Gastrocnemius medialis (tissue), 4 donors: Measurements from ENCODE around the gene FAM229B. TPM values are rescaled to one million over a fixed set of nuclear protein-coding genes. Genes with fewer than 3 reads are reported as not detected.
"Not testable (repeated sequence)": the region's sequence is repeated elsewhere in the genome, so short reads cannot be mapped to it uniquely, and the experiment has no call there.

Experiments used
- ATAC-seq, 2 donors: fragments of 150-250 bp; one replicate each; pipeline ENCODE4 v1.9.1; 2016
- DNase-seq, 2 donors: peaks; one replicate each; pipeline ENCODE4 v3.0.0-alpha.2; 2019
- H3K27ac ChIP-seq, 4 donors: fragments of 200-600 bp; sonication (generic); 1 replicate in 1 of 4; 2 replicates in 3 of 4; pipeline ENCODE4 v1.5.1; 2016 to 2018; ENCODE audit warnings: mild to moderate bottlenecking in 2 of 4, moderate library complexity in 1 of 4
- H3K27me3 ChIP-seq, 3 donors: fragments of 200-600 bp; sonication (generic) in 2 of 3; 1 replicate in 1 of 3; 2 replicates in 2 of 3; pipeline versions ENCODE4 v1.5.1 to v1.6.0; 2016 to 2019; ENCODE audit warnings: mild to moderate bottlenecking in 1 of 3, moderate library complexity in 1 of 3
- H3K36me3 ChIP-seq, 2 donors: fragments of 200-600 bp; sonication (generic) in 1 of 2; one replicate each; pipeline ENCODE4 v1.5.1; 2017 to 2018
- H3K4me1 ChIP-seq, 2 donors: fragments of 200-600 bp; sonication (generic) in 1 of 2; one replicate each; pipeline ENCODE4 v1.5.1; 2016 to 2017; ENCODE audit warnings: mild to moderate bottlenecking in 2 of 2
- H3K4me3 ChIP-seq, 4 donors: fragments of 200-600 bp; sonication (generic) in 3 of 4; 1 replicate in 1 of 4; 2 replicates in 3 of 4; pipeline ENCODE4 v1.5.1; 2016 to 2019; ENCODE audit warnings: mild to moderate bottlenecking in 2 of 4
- H3K9me3 ChIP-seq, 3 donors: fragments of 200-600 bp; sonication (generic) in 2 of 3; 1 replicate in 1 of 3; 2 replicates in 2 of 3; pipeline ENCODE4 v1.5.1; 2016 to 2019
- POLR2A ChIP-seq, 2 donors: fragments of 450-650 bp; IDR thresholded peaks; one replicate each; pipeline ENCODE4 v1.6.1; 2017; ENCODE audit warnings: antibody characterized with exemption in 2 of 2, mild to moderate bottlenecking in 2 of 2, moderate library complexity in 2 of 2
- in situ Hi-C, 4 donors: fragments of 200-750 bp; cut with MboI; loops; one replicate each; pipeline versions ENCODE4 v1.15.0 to v1.8.0; 2017; ENCODE audit warnings: low sequenced_read_pairs in 4 of 4
- intact Hi-C: fragments of 100-400 bp; cut with DNase I; formaldehyde crosslinking; loops from one replicate; pipeline ENCODE4 v1.15.1; 2023; ENCODE audit warnings: low total_unique reads
- total RNA-seq, 4 donors: library from RNA; depleted of rRNA; stranded (reverse); fragments of >200 nt; gene quantifications; one replicate each; pipeline versions ENCODE4 v1.1.0 to v1.2.3, GENCODE V29; 2016
- TF ChIP-seq, protein P1 (sequence below), 5 experiments: fragments of 450-650 bp in 3 of 5; fragments of 200-600 bp in 2 of 5; sonication (generic) in 2 of 5; IDR thresholded peaks in 4 of 5; conservative IDR thresholded peaks in 1 of 5; 1 replicate in 4 of 5; 2 replicates in 1 of 5; pipeline ENCODE4 v1.5.1; 2016 to 2019; ENCODE audit warnings: antibody characterized with exemption in 5 of 5, mild to moderate bottlenecking in 3 of 5, moderate library complexity in 3 of 5

The FAM229B gene
- total RNA-seq, 4 donors from 2014 or later: 0.58 to 3.9 (median 1.1) TPM

DNA sequence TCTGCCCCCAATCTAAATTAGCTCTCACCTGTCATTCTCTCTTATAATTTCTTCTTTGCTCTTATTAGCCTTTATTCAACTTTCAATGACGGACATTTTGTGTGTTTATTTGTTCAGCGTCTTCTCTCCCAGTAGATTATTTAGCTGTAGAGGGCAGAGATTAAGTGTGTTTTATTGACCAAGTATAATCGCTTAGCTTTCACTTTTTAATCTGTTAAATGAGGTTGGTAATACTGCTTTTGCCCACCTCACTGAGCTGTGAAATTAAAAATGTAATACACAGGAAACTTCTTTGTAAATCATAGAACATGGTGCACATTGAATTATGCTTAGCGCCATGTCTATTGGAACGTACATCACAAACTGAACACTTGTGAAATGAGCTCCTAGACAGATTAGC lies 37.0 kb upstream of the FAM229B start:
- in situ Hi-C loops: loop anchor here in 1 of 4 donors (25.0 kb wide), 1 partner anchor 788 kb away; a partner anchor contains a TSS
- Histone ChIP-seq H3K27me3 (no peaks in the 10 kb centered on the region), H3K27ac (no peak overlapping the region), H3K4me3 (no peak overlapping the region), H3K9me3 (no peaks in the 10 kb centered on the region), H3K36me3 (no peaks in the 10 kb centered on the region), H3K4me1 (no peaks in the 10 kb centered on the region)
- DNase-seq: no peak
- intact Hi-C loops: no loop called here
- no peak for ATAC-seq
- no peak for TF ChIP-seq POLR2A (IDR thresholded peaks at IDR 0.05)

DNA sequence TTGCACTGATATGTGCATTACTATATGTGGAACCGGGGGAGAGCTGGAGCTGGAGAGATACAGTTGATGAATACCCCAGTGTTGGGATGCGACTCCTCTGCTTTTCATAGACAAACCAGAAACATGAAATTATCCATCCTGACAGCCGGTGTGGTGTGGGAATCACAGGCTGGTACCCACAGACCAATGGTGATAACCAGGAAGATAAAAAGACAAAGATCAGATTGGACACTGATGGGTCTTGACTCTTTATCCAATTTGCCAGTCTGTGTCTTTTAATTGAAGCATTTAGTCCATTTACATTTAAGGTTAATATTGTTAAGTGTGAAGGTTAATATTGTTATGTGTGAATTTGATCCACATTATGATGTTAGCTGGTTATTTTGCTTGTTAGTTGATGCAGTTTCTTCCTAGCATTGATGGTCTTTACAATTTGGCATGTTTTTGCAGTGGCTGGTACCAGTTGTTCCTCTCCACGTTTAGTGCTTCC lies 36.1 kb upstream of the FAM229B start:
- H3K4me1 ChIP-seq, H3K27me3 ChIP-seq, DNase-seq, ATAC-seq, H3K9me3 ChIP-seq, intact Hi-C loops, H3K4me3 ChIP-seq, H3K36me3 ChIP-seq, H3K27ac ChIP-seq: not testable (repeated sequence)
- in situ Hi-C loops: loop anchor here in 1 of 4 donors (25.0 kb wide), 1 partner anchor 789 kb away; a partner anchor contains a TSS

DNA sequence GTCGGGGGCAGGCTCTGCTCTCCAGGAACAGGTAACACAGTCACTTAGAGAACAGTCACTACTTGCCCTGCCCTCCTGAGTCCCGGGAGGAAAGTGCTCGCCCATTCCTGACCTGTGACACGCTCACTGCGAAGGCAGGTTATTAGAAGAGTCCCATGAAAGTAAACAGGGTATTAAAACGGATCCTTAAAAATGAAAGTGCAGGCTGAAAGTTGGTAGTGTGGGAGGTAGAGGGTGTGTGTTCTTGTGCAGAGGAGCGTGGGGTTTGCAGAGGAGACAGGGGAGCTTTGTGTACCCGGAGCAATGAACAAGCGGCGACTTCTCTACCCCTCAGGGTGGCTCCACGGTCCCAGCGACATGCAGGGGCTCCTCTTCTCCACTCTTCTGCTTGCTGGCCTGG lies 33.4 kb upstream of the FAM229B start, which contains the start of gene CCN6:
Gene CCN6, plus strand, starts transcription at position 104 of the 400 bp plus-strand sequence. Its CDS starts 254 bp downstream, at position 358.
- ATAC-seq (no peak), DNase-seq (no peak)
- Histone ChIP-seq H3K4me3 (no peak within 1 kb of the TSS), H3K9me3 (no peaks in the 10 kb centered on the region), H3K4me1 (no peaks in the 10 kb centered on the region), H3K36me3 (no peaks in the 10 kb centered on the region), H3K27ac (no peak within 1 kb of the TSS), H3K27me3 (no peaks in the 10 kb centered on the region)
- intact Hi-C loops (no loop called here), in situ Hi-C loops (loop anchor here in 1 of 4 donors (25.0 kb wide), 1 partner anchor 792 kb away; a partner anchor contains a TSS)
- TF ChIP-seq POLR2A (IDR thresholded peaks at IDR 0.05): no peak
- TF ChIP-seq, protein P1, sequence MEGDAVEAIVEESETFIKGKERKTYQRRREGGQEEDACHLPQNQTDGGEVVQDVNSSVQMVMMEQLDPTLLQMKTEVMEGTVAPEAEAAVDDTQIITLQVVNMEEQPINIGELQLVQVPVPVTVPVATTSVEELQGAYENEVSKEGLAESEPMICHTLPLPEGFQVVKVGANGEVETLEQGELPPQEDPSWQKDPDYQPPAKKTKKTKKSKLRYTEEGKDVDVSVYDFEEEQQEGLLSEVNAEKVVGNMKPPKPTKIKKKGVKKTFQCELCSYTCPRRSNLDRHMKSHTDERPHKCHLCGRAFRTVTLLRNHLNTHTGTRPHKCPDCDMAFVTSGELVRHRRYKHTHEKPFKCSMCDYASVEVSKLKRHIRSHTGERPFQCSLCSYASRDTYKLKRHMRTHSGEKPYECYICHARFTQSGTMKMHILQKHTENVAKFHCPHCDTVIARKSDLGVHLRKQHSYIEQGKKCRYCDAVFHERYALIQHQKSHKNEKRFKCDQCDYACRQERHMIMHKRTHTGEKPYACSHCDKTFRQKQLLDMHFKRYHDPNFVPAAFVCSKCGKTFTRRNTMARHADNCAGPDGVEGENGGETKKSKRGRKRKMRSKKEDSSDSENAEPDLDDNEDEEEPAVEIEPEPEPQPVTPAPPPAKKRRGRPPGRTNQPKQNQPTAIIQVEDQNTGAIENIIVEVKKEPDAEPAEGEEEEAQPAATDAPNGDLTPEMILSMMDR (IDR thresholded peaks at IDR 0.05 in 4 of 5, conservative IDR thresholded peaks at IDR 0.05 in 1 of 5): no peak

DNA sequence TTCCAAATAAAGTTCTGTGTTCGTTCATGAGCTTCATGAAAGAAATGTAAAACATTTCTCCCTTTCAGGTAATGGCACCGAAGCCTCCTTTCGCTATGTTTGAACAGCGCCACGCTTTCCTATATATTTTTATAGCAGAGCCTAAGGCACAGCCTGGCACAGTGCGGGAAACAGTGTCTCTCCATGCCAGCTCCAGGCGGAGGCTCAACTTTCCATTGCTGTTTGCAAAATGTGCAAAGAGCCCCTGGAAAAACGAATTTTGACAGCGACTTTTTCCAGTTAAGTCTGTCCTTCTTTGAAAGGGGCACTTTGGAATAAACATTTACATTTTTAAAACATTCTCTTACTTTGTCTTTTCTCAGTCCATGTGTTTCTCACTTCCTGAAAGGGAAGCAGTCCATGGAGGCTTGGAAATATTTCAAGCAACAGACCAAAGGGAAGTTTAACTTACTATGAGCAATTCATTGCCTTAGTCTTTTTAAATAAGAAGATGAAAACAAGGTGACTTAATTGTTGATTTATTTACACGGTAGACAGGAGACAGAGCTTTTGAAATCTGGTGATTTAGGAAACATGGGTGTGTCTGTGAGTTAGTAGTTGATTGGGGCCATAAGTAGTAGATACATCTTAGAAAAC lies 32.7 kb upstream of the FAM229B start:
- DNase-seq: no peak
- in situ Hi-C loops: loop anchor here in 1 of 4 donors (25.0 kb wide), 1 partner anchor 792 kb away; a partner anchor contains a TSS
- no peaks in the 10 kb centered on the region for H3K36me3 ChIP-seq

DNA sequence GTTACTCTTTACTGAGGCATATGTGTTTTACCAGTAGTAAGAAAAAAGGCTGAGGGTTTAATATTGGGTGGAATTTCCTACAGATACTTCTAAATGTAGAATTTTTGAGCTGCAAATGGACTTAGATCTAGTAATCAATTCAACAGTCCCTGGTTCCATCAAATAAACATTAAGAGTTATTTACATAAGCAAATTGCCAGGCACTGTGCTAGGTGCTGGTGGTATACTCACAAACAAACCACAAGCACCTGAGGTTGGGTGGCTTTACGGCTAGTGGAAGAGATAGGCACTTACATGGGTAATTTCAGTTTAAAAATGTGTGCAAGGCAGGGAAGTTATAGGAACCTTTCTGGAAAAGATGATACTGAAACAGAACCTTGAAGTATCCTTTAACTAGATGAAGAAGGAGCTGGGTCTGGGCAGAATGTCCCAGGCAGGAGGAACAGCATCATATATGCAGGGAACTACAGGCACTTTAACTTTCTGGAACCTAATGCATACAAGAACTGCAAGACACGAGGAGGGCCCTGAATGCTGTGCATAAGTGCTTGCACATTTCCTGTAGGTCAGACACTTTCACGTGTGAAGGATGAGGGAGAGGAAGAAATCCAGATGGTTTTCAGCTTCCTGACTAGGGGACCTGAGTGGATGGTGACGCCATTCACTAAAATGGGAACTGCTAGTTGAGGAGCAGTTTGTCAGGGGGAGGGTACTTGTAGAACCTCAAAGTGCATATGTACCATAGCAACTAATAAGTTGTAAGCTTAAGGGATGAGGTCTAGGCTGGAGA lies 29.0 kb upstream of the FAM229B start:
- Histone ChIP-seq H3K4me1 (no peaks in the 10 kb centered on the region), H3K9me3 (no peaks in the 10 kb centered on the region), H3K27ac (no peak overlapping the region), H3K27me3 (no peaks in the 10 kb centered on the region), H3K4me3 (no peak overlapping the region), H3K36me3 (no peaks in the 10 kb centered on the region)
- ATAC-seq (no peak), DNase-seq (no peak)
- intact Hi-C loops: no loop called here
- TF ChIP-seq, protein P1 (IDR thresholded peaks at IDR 0.05 in 4 of 5, conservative IDR thresholded peaks at IDR 0.05 in 1 of 5): no peak
- no peak for TF ChIP-seq POLR2A (IDR thresholded peaks at IDR 0.05)
- in situ Hi-C loops: loop anchor here in 1 of 4 donors (25.0 kb wide), 1 partner anchor 796 kb away; a partner anchor contains a TSS

More for the DNA sequence above, 32.7 kb upstream of the FAM229B start:
- no peaks in the 10 kb centered on the region for H3K27me3 ChIP-seq
- TF ChIP-seq, protein P1 (IDR thresholded peaks at IDR 0.05 in 4 of 5, conservative IDR thresholded peaks at IDR 0.05 in 1 of 5): no peak
- TF ChIP-seq POLR2A (IDR thresholded peaks at IDR 0.05): no peak
- H3K4me3 ChIP-seq: no peak overlapping the region
- intact Hi-C loops: no loop called here
- H3K4me1 ChIP-seq: no peaks in the 10 kb centered on the region
- ATAC-seq: no peak
- no peak overlapping the region for H3K27ac ChIP-seq
- H3K9me3 ChIP-seq: no peaks in the 10 kb centered on the region
